Heart left ventricle (tissue), 16 donors: ENCODE measurements around the gene RALB. TPM values are rescaled to one million over a fixed set of nuclear protein-coding genes. Genes with fewer than 3 reads are reported as not detected.

Experiments
- ATAC-seq, 4 donors: fragments of 200-7000 bp; cut with Tn5 transposase; one replicate each; pipeline ENCODE4 v1.9.1; 2020 to 2022; ENCODE audit warnings: moderate library complexity in 4 of 4, mild to moderate bottlenecking in 3 of 4, moderate number of reproducible peaks in 1 of 4
- DNase-seq, 5 donors: peaks; one replicate each; pipeline ENCODE4 v3.0.0-alpha.2; 2020
- H3K27ac ChIP-seq, 12 donors: fragments of 200-600 bp; sonication (generic) in 4 of 12; one replicate each; pipeline versions ENCODE4 v1.5.0 to v1.8.0; 2016 to 2022; ENCODE audit warnings: mild to moderate bottlenecking in 2 of 12
- H3K27me3 ChIP-seq, 9 donors: fragments of 200-600 bp; sonication (generic) in 2 of 9; one replicate each; pipeline versions ENCODE4 v1.5.1 to v1.8.0; 2016 to 2022; ENCODE audit warnings: mild to moderate bottlenecking in 3 of 9
- H3K36me3 ChIP-seq, 9 donors: fragments of 200-600 bp; sonication (generic) in 2 of 9; one replicate each; pipeline versions ENCODE4 v1.5.0 to v1.8.0; 2018 to 2022; ENCODE audit warnings: mild to moderate bottlenecking in 2 of 9
- H3K4me1 ChIP-seq, 12 donors: fragments of 200-600 bp; sonication (generic) in 4 of 12; one replicate each; pipeline versions ENCODE4 v1.5.0 to v1.8.0; 2016 to 2022; ENCODE audit warnings: mild to moderate bottlenecking in 3 of 12
- H3K4me3 ChIP-seq, 12 donors: fragments of 200-600 bp; sonication (generic) in 4 of 12; one replicate each; pipeline versions ENCODE4 v1.5.0 to v1.8.0; 2017 to 2022; ENCODE audit warnings: mild to moderate bottlenecking in 9 of 12, moderate library complexity in 4 of 12
- H3K9me3 ChIP-seq, 12 donors: fragments of 200-600 bp; sonication (generic) in 4 of 12; one replicate each; pipeline versions ENCODE4 v1.5.0 to v1.8.0; 2016 to 2022; ENCODE audit warnings: mild to moderate bottlenecking in 1 of 12
- POLR2A ChIP-seq, 2 donors: fragments of 450-650 bp; IDR thresholded peaks; one replicate each; pipeline ENCODE4 v1.6.1; 2017; ENCODE audit warnings: antibody characterized with exemption in 2 of 2, mild to moderate bottlenecking in 2 of 2, moderate library complexity in 2 of 2
- WGBS, 4 donors: extraction: QIAGEN DNeasy Blood & Tissue Kit in 2 of 4; methylation state at CpG; one replicate each; pipeline versions ENCODE4 v1.1.5 to v1.1.7; 2013 to 2018; 5-methylcytosine and 5-hydroxymethylcytosine counted together
- intact Hi-C, 10 donors: fragments of 100-400 bp; cut with DNase I; formaldehyde crosslinking; loops; one replicate each; pipeline versions ENCODE4 v1.11.1 to v1.14.2; 2022
- polyA plus RNA-seq, 2 donors: library from polyadenylated mRNA; stranded (reverse); fragments of 200-250 nt; gene quantifications; one replicate each; pipeline ENCODE4 v1.2.3, GENCODE V29; 2013
- total RNA-seq, 9 donors: library from RNA; depleted of rRNA in 2 of 9; stranded (reverse); fragments of >200 nt in 2 of 9; fragmentation: NEBNext Ultra II Directional in 3 of 9; extraction: Animal tissue kit (Norgen Biotek cat#: 25700) in 3 of 9; gene quantifications; one replicate each; pipeline versions ENCODE4 v1.1.0 to v1.2.4, GENCODE V29; 2016 to 2023
- TF ChIP-seq, protein P1 (sequence below), 12 donors: fragments of 200-600 bp; sonication (generic) in 4 of 12; IDR thresholded peaks; one replicate each; pipeline versions ENCODE4 v1.5.0 to v1.8.0; 2018 to 2022; ENCODE audit warnings: antibody characterized with exemption in 12 of 12, mild to moderate bottlenecking in 5 of 12
- donor health status: ischemic (EF 13 %, LVEDD 7.1; RV severe dilation, severe dysfunction).
- donor health status: healthy with polysubstance abuse.
- donor health status: DM: no; HTN: yes; CAD: no.
- donor health status: DM: no; HTN: no; CAD: no.
- donor health status: ischemic (EF 25% LVEDD 6.9; RV normal size, moderate dysfunction).
- donor health status: ischemic (EF 25% LVEDD 5.7; RV mildly dilated, moderate dysfunction).
- donor health status: healthy.
- donor health status: DM: yes; HTN: yes; CAD: no.
- donor health status: ischemic (EF 35%, LVEDD 5.7; RV mildly dilated, moderate dysfunction).
- donor health status: nonischemic (EF 11% LVEDD 7.7; RV severe dilation, severe dysfunction).
- donor health status: DM: yes; HTN: yes; CAD: no.
- donor health status: PGD.
- donor health status: ischemic (EF 29% LVEDD 5.4; RV normal size, mild dysfunction).
- donor health status: nonischemic (EF 23%, LVEDD 6.1; RV moderate dilation, normal function).

Gene RALB
- total and polyA plus RNA-seq, 11 donors: 30.5 to 111 (median 45.1) TPM

GRCh38 chr2:120283649-120284048 lies 31.0 kb downstream of the RALB start:
- 73 to 75% (median 74%) methylated on average over 4 of the region's 4 CpGs for WGBS, 4 donors
- H3K4me3 ChIP-seq: no peak overlapping the region
- H3K4me1 ChIP-seq: peaks cover 0 to 19% (median 0%) of the 10 kb centered on the region in 12 donors
- TF ChIP-seq, protein P1, sequence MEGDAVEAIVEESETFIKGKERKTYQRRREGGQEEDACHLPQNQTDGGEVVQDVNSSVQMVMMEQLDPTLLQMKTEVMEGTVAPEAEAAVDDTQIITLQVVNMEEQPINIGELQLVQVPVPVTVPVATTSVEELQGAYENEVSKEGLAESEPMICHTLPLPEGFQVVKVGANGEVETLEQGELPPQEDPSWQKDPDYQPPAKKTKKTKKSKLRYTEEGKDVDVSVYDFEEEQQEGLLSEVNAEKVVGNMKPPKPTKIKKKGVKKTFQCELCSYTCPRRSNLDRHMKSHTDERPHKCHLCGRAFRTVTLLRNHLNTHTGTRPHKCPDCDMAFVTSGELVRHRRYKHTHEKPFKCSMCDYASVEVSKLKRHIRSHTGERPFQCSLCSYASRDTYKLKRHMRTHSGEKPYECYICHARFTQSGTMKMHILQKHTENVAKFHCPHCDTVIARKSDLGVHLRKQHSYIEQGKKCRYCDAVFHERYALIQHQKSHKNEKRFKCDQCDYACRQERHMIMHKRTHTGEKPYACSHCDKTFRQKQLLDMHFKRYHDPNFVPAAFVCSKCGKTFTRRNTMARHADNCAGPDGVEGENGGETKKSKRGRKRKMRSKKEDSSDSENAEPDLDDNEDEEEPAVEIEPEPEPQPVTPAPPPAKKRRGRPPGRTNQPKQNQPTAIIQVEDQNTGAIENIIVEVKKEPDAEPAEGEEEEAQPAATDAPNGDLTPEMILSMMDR (IDR thresholded peaks at IDR 0.05): no peak
- TF ChIP-seq POLR2A (IDR thresholded peaks at IDR 0.05): no peak
- intact Hi-C loops: no loop called here
- no peak overlapping the region for H3K27ac ChIP-seq
- ATAC-seq: no peak
- H3K27me3 ChIP-seq: no peaks in the 10 kb centered on the region
- peaks cover 0 to 3% (median 0%) of the 10 kb centered on the region in 12 donors for H3K9me3 ChIP-seq
- no peak for DNase-seq
- peaks cover 0 to 64% (median 57%) of the 10 kb centered on the region in 9 donors for H3K36me3 ChIP-seq

DNA sequence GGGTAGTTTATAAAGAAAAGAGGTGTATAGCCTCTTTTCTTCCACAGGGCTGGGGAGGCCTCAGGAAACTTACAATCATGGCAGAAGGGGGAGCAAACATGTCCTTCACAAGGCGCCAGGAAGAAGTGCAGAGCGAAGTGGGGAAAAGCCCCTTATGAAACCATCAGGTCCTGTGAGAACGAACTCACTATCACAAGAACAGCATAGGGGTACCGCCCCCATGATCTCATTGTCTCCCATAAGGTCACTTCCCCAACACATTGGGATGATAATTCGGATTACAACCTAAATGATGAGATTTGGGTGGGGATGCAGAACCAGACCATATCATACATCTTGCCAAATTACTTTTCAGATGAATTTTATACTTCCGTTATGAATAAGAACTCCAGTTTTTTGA lies 32.4 kb downstream of the RALB start:
- no peak for TF ChIP-seq POLR2A (IDR thresholded peaks at IDR 0.05)
- TF ChIP-seq, protein P1 (IDR thresholded peaks at IDR 0.05): no peak
- 87 to 95% (median 92%) methylated on average over 6 of the region's 6 CpGs for WGBS, 4 donors
- peaks cover 0 to 2% (median 0%) of the 10 kb centered on the region in 12 donors for H3K9me3 ChIP-seq

DNA sequence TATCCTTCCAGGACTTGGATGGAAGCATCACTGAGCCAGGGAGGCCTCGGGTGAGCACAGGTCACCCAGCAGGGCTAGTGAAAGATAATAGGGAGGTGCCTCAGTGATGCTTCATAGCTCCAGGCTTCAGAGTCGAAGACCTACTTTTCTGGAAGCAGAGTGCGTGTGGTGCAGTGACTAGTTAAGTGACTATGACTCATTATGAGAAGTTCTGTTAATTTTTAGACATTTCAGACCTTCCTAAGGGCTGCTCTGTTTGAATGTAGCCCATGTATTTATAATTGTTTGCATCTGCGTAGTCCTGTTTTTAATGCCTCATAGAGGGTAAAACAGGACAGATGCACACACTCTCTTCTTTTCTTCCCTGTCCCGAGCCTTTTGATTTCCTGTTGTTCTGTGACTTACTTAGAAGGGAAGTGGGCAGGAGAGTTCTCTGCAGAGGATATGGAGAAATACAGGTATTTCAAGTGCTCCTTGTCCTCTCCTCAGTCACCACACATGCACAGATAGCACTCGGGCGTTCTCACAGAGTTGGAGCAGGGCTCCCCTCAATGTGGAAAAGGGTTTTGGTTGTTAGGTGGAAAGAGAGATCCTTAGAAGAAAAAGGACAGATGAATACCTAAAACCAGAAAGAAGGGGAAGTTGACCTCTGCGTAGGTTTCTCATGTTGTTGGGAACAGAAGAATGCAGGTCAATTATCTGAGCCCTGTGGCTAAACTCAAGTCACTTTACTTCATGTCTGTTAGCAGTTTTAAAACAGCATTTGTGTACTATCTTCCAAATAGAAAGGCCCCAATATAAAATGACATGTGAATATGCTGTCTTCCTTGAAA lies 34.7 kb downstream of the RALB start:
- H3K9me3 ChIP-seq: no peaks in the 10 kb centered on the region
- peaks cover 0 to 67% (median 50%) of the 10 kb centered on the region in 9 donors for H3K36me3 ChIP-seq
- ATAC-seq: peak in 1 of 4 donors; percentile 40

More for the DNA sequence above, 32.4 kb downstream of the RALB start:
- no peak overlapping the region for H3K27ac ChIP-seq
- intact Hi-C loops: no loop called here
- H3K4me1 ChIP-seq: peaks cover 0 to 20% (median under 1%) of the 10 kb centered on the region in 12 donors
- DNase-seq (no peak), ATAC-seq (no peak)
- H3K27me3 ChIP-seq: no peaks in the 10 kb centered on the region
- H3K4me3 ChIP-seq: no peak overlapping the region
- peaks cover 0 to 63% (median 55%) of the 10 kb centered on the region in 9 donors for H3K36me3 ChIP-seq

GRCh38 chr2:120288016-120288373 lies 35.3 kb downstream of the RALB start:
- H3K27ac ChIP-seq: no peak overlapping the region
- H3K27me3 ChIP-seq: no peaks in the 10 kb centered on the region
- TF ChIP-seq, protein P1 (IDR thresholded peaks at IDR 0.05): no peak
- TF ChIP-seq POLR2A (IDR thresholded peaks at IDR 0.05): no peak
- no peak overlapping the region for H3K4me3 ChIP-seq
- 85 to 98% (median 96%) methylated on average over 1 of the region's 1 CpG for WGBS, 4 donors
- H3K4me1 ChIP-seq: peaks cover 0 to 41% (median 22%) of the 10 kb centered on the region in 12 donors
- no peak for DNase-seq
- peaks cover 0 to 68% (median 56%) of the 10 kb centered on the region in 9 donors for H3K36me3 ChIP-seq
- no peaks in the 10 kb centered on the region for H3K9me3 ChIP-seq
- intact Hi-C loops: no loop called here
- no peak for ATAC-seq

More for the DNA sequence above, 34.7 kb downstream of the RALB start:
- no peak for TF ChIP-seq POLR2A (IDR thresholded peaks at IDR 0.05)
- TF ChIP-seq, protein P1 (IDR thresholded peaks at IDR 0.05): no peak
- no peak overlapping the region for H3K27ac ChIP-seq
- no peak for DNase-seq
- WGBS, 4 donors: 73 to 87% (median 83%) methylated on average over 8 of the region's 8 CpGs
- no peaks in the 10 kb centered on the region for H3K27me3 ChIP-seq
- H3K4me3 ChIP-seq: no peak overlapping the region
- intact Hi-C loops: no loop called here
- peaks cover 0 to 41% (median 22%) of the 10 kb centered on the region in 12 donors for H3K4me1 ChIP-seq
